Neural progenitor cell (in vitro differentiated cells): ENCODE data around the gene BCAS3.

Experiments
- EZH2 ChIP-seq: fragments of 200-600 bp; sonication (generic); IDR thresholded peaks from 2 replicates; pipeline ENCODE4 v1.6.1; 2017; ENCODE audit warnings: antibody characterized with exemption, mild to moderate bottlenecking, moderate library complexity
- EZH2phosphoT487 ChIP-seq: fragments of 200-600 bp; sonication (generic); IDR thresholded peaks from 2 replicates; pipeline ENCODE4 v1.6.1; 2017; ENCODE audit warnings: antibody characterized with exemption
- TF ChIP-seq, protein P1 (sequence below): fragments of 200-600 bp; sonication (generic); IDR thresholded peaks from 2 replicates; pipeline ENCODE4 v1.5.1; 2017; ENCODE audit warnings: antibody characterized with exemption, mild to moderate bottlenecking

DNA sequence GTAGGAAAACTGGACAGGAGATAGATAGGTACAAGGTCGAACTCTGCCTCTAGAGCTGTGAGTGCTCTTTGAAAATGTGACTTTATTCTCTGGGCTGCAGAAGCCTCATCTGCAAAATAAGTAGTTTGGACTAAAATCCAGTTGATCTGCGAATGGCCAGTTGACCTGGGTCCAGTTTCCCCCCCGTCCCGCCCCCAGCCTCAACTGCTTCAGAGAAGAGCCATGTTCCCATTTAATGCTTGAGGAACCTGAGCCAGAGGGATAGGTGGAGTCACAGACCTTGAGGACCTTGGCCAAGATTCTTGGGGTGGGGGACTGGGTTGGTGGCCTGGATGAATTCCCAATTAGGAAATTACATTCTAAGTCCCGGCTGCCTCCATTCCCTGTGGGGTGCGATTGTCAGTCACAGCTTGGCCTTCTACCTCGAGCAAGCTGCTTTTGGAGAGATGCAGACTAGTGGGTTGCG, 736.0 kb downstream of the BCAS3 start:
- TF ChIP-seq, protein P1, sequence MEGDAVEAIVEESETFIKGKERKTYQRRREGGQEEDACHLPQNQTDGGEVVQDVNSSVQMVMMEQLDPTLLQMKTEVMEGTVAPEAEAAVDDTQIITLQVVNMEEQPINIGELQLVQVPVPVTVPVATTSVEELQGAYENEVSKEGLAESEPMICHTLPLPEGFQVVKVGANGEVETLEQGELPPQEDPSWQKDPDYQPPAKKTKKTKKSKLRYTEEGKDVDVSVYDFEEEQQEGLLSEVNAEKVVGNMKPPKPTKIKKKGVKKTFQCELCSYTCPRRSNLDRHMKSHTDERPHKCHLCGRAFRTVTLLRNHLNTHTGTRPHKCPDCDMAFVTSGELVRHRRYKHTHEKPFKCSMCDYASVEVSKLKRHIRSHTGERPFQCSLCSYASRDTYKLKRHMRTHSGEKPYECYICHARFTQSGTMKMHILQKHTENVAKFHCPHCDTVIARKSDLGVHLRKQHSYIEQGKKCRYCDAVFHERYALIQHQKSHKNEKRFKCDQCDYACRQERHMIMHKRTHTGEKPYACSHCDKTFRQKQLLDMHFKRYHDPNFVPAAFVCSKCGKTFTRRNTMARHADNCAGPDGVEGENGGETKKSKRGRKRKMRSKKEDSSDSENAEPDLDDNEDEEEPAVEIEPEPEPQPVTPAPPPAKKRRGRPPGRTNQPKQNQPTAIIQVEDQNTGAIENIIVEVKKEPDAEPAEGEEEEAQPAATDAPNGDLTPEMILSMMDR = no peak
- TF ChIP-seq EZH2 = no peak
- no peak for TF ChIP-seq EZH2phosphoT487
